Measurements from ENCODE around the gene THSD4.

DNA sequence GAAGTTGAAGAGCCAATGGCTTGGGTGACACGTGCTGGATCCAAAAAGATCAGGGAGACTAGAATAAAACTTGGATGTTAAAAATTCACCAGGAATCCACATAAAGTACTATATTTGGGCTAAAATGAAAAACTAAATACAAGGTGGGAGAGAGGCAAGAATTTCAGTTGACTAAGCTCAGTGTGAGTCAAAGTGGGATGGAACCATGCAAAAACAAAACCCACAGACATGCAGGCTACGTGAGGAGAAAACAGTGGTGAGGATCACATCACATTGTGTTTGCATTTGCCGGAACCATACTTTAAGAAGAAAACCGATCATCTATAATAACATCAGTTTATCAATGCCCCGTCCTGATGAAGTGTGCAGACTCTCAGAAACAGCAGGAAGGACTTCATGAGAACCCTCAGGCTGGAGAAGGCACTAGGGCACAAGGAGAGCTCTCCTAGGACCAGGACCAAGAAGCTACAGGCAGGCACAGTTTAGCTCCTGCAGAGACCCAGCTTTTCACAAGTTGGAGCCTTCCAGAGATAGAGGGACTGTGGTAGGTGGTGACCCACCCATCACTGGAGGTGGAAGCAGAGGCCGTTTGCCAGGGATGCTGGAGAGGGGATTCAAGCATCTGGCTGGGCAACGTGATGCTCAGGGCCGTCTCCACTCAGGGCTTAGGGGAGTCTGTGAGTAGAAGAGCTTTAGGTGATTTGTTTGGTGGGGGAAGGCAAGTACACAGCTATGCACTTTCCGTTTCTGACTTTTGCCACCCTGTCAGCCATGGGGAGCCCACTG is 666.1 kb downstream of the THSD4 start:
- TF ChIP-seq, protein P1, sequence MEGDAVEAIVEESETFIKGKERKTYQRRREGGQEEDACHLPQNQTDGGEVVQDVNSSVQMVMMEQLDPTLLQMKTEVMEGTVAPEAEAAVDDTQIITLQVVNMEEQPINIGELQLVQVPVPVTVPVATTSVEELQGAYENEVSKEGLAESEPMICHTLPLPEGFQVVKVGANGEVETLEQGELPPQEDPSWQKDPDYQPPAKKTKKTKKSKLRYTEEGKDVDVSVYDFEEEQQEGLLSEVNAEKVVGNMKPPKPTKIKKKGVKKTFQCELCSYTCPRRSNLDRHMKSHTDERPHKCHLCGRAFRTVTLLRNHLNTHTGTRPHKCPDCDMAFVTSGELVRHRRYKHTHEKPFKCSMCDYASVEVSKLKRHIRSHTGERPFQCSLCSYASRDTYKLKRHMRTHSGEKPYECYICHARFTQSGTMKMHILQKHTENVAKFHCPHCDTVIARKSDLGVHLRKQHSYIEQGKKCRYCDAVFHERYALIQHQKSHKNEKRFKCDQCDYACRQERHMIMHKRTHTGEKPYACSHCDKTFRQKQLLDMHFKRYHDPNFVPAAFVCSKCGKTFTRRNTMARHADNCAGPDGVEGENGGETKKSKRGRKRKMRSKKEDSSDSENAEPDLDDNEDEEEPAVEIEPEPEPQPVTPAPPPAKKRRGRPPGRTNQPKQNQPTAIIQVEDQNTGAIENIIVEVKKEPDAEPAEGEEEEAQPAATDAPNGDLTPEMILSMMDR (IDR thresholded peaks at IDR 0.05) = no peak
- TF ChIP-seq POLR2A (IDR thresholded peaks at IDR 0.05) = no peak
